Small intestine (tissue), 7 donors: ENCODE measurements around the gene TRIO. TPM values are rescaled to one million over a fixed set of nuclear protein-coding genes. Genes with fewer than 3 reads are reported as not detected.
A peak's percentile ranks its signal among the peaks of the same experiment; 100 is the strongest.

Experiments
- DNase-seq, 2 donors: peaks; one replicate each; pipeline versions ENCODE4 v3.0.0 to v3.0.0-alpha.2; 2013
- FAIRE-seq: peaks from 2 replicates; lab custom pipeline; 2012; peaks lifted over from hg19 to GRCh38; lab: Jason Lieb, UNC
- H3K27ac ChIP-seq, 3 donors: one replicate each; pipeline ENCODE4 v1.5.1; 2013; ENCODE audit warnings: low read length in 2 of 3, mild to moderate bottlenecking in 2 of 3, control low read depth in 1 of 3, inconsistent platforms in 1 of 3, low read depth in 1 of 3, moderate library complexity in 1 of 3
- H3K27me3 ChIP-seq, 3 donors: one replicate each; pipeline ENCODE4 v1.6.1; 2013; ENCODE audit warnings: low read length in 3 of 3, inconsistent platforms in 1 of 3; ENCODE audit not compliant: control insufficient read depth in 3 of 3, insufficient read depth in 3 of 3
- H3K36me3 ChIP-seq, 3 donors: one replicate each; pipeline ENCODE4 v1.6.1; 2013; ENCODE audit warnings: low read length in 3 of 3, inconsistent platforms in 1 of 3, low read depth in 1 of 3, mild to moderate bottlenecking in 1 of 3, moderate library complexity in 1 of 3; ENCODE audit not compliant: control insufficient read depth in 3 of 3, insufficient read depth in 2 of 3
- H3K4me1 ChIP-seq, 3 donors: one replicate each; pipeline ENCODE4 v1.6.1; 2013; ENCODE audit warnings: low read length in 2 of 3, inconsistent platforms in 1 of 3, low read depth in 1 of 3, mild to moderate bottlenecking in 1 of 3, moderate library complexity in 1 of 3; ENCODE audit not compliant: control insufficient read depth in 3 of 3, insufficient read depth in 2 of 3
- H3K4me3 ChIP-seq, 3 donors: one replicate each; pipeline ENCODE4 v1.5.1; 2013; ENCODE audit warnings: low read length in 3 of 3, control low read depth in 1 of 3, inconsistent platforms in 1 of 3, low read depth in 1 of 3, mild to moderate bottlenecking in 1 of 3, moderate library complexity in 1 of 3
- H3K9me3 ChIP-seq, 2 donors: one replicate each; pipeline ENCODE4 v1.6.1; 2013; ENCODE audit warnings: low read depth in 1 of 2, low read length in 1 of 2; ENCODE audit not compliant: control insufficient read depth in 2 of 2, insufficient read depth in 1 of 2
- WGBS, 3 donors: extraction: QIAGEN DNeasy Blood & Tissue Kit; methylation state at CpG; one replicate each; pipeline ENCODE4 v1.1.7; 2013; 5-methylcytosine and 5-hydroxymethylcytosine counted together
- polyA plus RNA-seq, 4 donors: library from polyadenylated mRNA; stranded (reverse) in 3 of 4; unstranded in 1 of 4; fragments of 200-250 nt in 3 of 4; fragments of 120-200 nt in 1 of 4; gene quantifications; one replicate each; pipeline versions ENCODE4 v1.2.1 to v1.2.3, GENCODE V29; 2013
- donor health status: healthy with polysubstance abuse.
- donor health status: control.
- donor health status: control.
- donor health status: Bipolar disorder and iron deficiency.
- donor health status: healthy.

TRIO gene
- polyA plus RNA-seq, 4 donors = 13.2 to 50.8 (median 23.3) TPM

DNA sequence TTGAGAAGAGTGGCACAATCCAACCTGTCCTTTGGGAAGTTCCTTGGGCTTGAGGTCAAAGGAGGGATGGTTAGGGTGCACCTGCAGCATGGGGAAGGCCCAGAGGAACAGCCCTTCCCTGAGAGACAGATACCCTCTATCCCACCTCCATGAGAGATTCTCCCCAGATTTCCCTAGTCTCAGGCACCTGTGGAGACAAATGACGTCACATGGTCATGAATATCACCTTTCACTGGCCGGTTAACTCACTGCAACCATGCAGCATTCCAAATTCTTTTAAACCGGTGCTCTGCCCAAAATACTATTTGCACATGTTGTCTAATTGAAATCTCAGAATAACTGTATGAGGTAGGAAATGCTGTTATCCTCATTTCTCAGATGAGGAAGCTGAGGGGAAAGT lies 15.6 kb upstream of the TRIO start:
- FAIRE-seq = no peak
- no peak for DNase-seq
- Histone ChIP-seq H3K36me3 (no peaks in the 10 kb centered on the region), H3K4me1 (peaks cover 0 to 4% (median 0%) of the 10 kb centered on the region in 3 donors), H3K4me3 (no peak overlapping the region), H3K27ac (no peak overlapping the region), H3K9me3 (no peaks in the 10 kb centered on the region), H3K27me3 (peaks cover 0 to 3% (median 0%) of the 10 kb centered on the region in 3 donors)
- 70 to 79% (median 70%) methylated on average over 3 of the region's 3 CpGs for WGBS, 3 donors

DNA sequence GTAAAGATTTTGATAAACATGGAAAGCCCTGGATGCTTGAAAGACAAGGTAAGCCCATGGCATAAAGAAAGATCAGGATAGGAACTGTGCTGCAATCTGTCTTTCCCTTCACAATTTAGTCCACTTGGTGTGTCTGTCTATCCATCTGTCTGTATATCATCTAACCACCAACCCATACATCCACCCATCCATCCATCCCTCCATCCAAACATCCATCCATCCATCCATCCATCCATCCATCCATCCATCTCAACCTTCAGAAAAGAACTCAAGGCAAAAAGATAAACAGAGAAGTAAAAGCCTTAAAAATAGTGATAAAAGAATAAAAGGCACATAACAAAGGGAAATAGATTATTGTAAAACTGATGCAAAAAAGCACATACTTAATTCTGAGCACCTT lies 15.1 kb upstream of the TRIO start:
- Histone ChIP-seq H3K4me1 (peaks cover 0 to 4% (median 0%) of the 10 kb centered on the region in 3 donors), H3K36me3 (no peaks in the 10 kb centered on the region), H3K4me3 (no peak overlapping the region), H3K9me3 (no peaks in the 10 kb centered on the region), H3K27me3 (peaks cover 0 to 3% (median 0%) of the 10 kb centered on the region in 3 donors), H3K27ac (no peak overlapping the region)
- DNase-seq (no peak), FAIRE-seq (no peak)

DNA sequence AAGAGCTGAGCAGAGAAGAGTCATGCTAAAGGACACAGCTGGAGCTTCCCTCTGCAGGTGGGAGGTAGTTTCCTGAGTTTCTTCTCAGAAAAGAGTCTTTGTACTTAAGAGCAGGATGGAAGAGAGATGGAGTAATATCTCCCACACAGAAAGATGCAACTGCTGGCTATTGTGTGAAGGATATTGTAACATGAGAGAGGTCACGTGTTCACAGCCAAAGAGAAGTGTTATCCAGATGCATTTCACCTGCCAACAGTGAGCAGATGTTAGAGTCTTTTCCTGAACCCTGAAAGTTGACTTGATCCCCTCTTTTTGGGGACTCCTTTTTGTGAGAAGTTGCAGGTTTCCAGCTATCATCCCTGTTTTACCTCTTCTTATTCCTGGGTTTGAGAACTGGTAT lies 14.0 kb upstream of the TRIO start:
- no peak for DNase-seq
- Histone ChIP-seq H3K27ac (no peak overlapping the region), H3K9me3 (no peaks in the 10 kb centered on the region), H3K36me3 (no peaks in the 10 kb centered on the region), H3K4me3 (no peak overlapping the region), H3K27me3 (peaks cover 0 to 3% (median 0%) of the 10 kb centered on the region in 3 donors), H3K4me1 (peaks cover 0 to 4% (median 0%) of the 10 kb centered on the region in 3 donors)
- no peak for FAIRE-seq
- WGBS, 3 donors = 59 to 70% (median 65%) methylated on average over 1 of the region's 1 CpG

DNA sequence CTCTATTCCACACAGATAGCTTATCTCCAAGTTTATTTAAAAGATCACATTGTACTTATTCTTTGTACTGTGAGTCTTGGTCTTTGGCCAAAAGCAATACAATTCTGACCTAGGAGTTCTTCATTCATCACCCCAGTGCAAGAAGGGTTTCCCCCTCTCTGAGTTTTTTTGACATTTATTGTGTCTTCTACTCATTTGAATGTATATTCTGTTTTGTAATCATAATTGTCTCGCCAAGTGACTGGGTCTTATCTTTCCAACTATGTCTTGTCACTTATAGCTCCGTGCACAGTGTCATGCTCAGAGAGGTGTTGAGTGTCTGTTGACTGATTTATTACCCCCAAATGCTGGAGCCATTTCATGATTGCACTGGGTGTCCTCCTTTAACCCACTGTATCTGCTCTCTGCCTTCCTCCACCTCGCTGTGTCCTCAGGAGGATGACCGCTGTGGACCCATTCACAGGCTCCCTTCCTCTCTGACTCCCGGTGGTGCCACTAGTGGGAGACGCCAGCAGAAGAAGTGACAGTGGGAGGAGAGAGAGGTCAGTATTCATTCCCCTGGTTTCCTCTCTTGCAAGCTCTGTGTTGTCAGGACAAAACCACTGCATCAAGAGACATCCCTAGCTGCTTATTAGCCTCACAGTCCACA lies 11.2 kb upstream of the TRIO start:
- Histone ChIP-seq H3K4me1 (peaks cover 0 to 4% (median 0%) of the 10 kb centered on the region in 3 donors), H3K9me3 (peaks cover 0 to 11% of the 10 kb centered on the region in 2 donors), H3K36me3 (no peaks in the 10 kb centered on the region), H3K4me3 (no peak overlapping the region), H3K27ac (no peak overlapping the region), H3K27me3 (peaks cover 0 to 3% (median 0%) of the 10 kb centered on the region in 3 donors)
- no peak for FAIRE-seq
- peak in 1 of 2 donors; percentile 54 for DNase-seq
- 24 to 53% (median 32%) methylated on average over 6 of the region's 6 CpGs for WGBS, 3 donors

DNA sequence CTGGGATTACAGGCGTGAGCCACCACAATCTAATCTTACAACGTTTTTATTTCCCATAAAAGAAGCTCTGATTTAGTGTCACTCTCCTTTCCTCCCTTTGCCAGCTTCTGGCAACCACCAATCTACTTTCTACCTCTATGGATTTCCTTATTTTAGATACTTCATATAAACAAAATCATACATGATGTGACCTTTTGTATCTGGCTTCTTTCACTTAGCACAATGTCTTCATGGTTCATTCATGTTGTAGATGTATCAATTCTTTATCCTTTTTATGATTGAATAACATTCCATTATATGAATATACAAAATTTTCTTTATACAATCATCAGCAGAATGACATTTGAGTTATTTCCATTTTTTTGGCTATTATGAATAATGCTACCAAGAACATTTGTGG lies 9.7 kb upstream of the TRIO start:
- FAIRE-seq = no peak
- DNase-seq = no peak
- no peaks in the 10 kb centered on the region for H3K36me3 ChIP-seq
- H3K27ac ChIP-seq = no peak overlapping the region
- H3K27me3 ChIP-seq = peaks cover 0 to 3% (median 0%) of the 10 kb centered on the region in 3 donors
- 61 to 80% (median 66%) methylated on average over 2 of the region's 2 CpGs for WGBS, 3 donors
- peaks cover 0 to 11% of the 10 kb centered on the region in 2 donors for H3K9me3 ChIP-seq
- peaks cover 0 to 4% (median 0%) of the 10 kb centered on the region in 3 donors for H3K4me1 ChIP-seq
- no peak overlapping the region for H3K4me3 ChIP-seq

DNA sequence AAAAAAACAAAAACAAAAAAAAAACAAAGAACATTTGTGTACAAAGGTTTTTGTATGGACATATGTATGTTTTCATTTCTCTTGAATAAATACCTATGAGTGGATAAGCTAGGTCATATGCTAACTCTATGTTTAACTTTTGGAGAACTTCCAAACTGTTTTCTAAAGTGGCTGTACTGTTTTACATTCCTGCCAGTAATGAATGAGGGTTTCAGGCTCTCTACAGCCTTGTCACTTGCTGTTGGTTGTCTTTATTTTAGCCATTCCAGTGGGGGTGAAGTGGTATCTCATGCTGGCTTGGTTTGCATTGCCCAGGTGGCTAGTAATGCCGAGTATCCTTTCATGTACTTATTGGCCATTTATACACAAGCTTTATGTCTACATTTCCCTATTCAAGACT lies 9.1 kb upstream of the TRIO start:
- peaks cover 0 to 11% of the 10 kb centered on the region in 2 donors for H3K9me3 ChIP-seq
- H3K36me3 ChIP-seq = no peaks in the 10 kb centered on the region
- peaks cover 0 to 3% (median 0%) of the 10 kb centered on the region in 3 donors for H3K27me3 ChIP-seq
- no peak for FAIRE-seq
- H3K4me1 ChIP-seq = peaks cover 0 to 4% (median 0%) of the 10 kb centered on the region in 3 donors
- H3K4me3 ChIP-seq = no peak overlapping the region
- no peak for DNase-seq
- 79 to 91% (median 79%) methylated on average over 1 of the region's 1 CpG for WGBS, 3 donors
- H3K27ac ChIP-seq = no peak overlapping the region

DNA sequence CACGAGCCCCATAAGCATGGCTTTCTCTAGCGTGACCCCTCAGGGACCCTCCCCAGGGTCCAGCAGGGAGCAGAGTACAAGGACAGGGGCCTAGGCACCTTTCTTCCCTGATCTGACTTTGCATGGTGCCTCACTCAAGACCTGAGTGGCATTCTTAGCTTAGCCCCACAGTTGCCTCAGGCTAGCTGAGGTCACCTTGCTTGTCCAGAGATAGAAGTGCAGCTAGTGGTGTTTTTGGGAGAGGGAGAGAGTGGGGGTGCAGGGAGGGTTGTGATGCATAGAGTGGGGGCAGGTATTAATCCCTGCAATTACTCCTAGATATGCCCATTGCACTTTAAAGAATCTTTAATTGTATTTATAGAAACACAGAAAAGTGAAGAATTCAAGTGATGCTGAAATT lies 8.4 kb upstream of the TRIO start:
- H3K27me3 ChIP-seq = no peaks in the 10 kb centered on the region

DNA sequence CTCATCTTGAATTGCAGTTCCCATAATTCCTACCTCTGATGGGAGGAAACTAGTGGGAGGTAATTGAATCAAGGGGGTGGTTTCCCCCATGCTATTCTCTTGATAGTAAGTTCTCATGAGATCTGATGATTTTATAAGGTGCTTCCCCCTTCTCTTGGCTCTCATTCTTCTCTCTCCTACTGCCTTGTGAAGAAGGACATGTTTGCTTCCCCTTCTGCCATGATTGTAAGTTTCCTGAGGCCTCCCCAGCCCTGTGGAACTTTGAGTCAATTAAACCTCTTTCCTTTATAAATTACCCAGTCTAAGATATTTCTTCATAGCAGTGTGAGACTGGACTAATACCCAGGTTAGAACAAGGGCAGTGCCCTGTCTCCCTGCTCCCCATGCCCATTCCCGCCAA lies 7.5 kb upstream of the TRIO start:
- Histone ChIP-seq H3K36me3 (no peaks in the 10 kb centered on the region), H3K27me3 (no peaks in the 10 kb centered on the region), H3K4me3 (no peak overlapping the region), H3K9me3 (peaks cover 0 to 11% of the 10 kb centered on the region in 2 donors), H3K4me1 (peaks cover 0 to 4% (median 0%) of the 10 kb centered on the region in 3 donors), H3K27ac (no peak overlapping the region)
- FAIRE-seq (no peak), DNase-seq (no peak)
- 95 to 100% (median 98%) methylated on average over 1 of the region's 1 CpG for WGBS, 3 donors

More for the DNA sequence above, 8.4 kb upstream of the TRIO start:
- H3K4me1 ChIP-seq = peaks cover 0 to 4% (median 0%) of the 10 kb centered on the region in 3 donors
- no peak overlapping the region for H3K27ac ChIP-seq
- no peak for DNase-seq
- WGBS, 3 donors = 78 to 94% (median 87%) methylated on average over 2 of the region's 2 CpGs
- FAIRE-seq = no peak
- peaks cover 0 to 11% of the 10 kb centered on the region in 2 donors for H3K9me3 ChIP-seq
- no peak overlapping the region for H3K4me3 ChIP-seq
- H3K36me3 ChIP-seq = no peaks in the 10 kb centered on the region
